DOHH2 (cell line): ENCODE data around the gene TMEM30A.

Experiments
- H3F3A ChIP-seq: fragments of 200-600 bp; sonication (generic), shearing (Covaris generic); 2 replicates; pipeline ENCODE4 v1.6.0; 2016; ENCODE audit warnings: antibody characterized with exemption, mild to moderate bottlenecking; ENCODE audit not compliant: control insufficient read depth, insufficient read depth
- H3K27ac ChIP-seq: fragments of 200-600 bp; sonication (generic); 2 replicates; pipeline ENCODE4 v1.5.1; 2014; ENCODE audit warnings: low read depth, mild to moderate bottlenecking, low read length, moderate library complexity
- H3K27me3 ChIP-seq: fragments of 200-600 bp; sonication (generic); 2 replicates; pipeline ENCODE4 v1.6.1; 2014; ENCODE audit warnings: mild to moderate bottlenecking, low read length, mixed read lengths; ENCODE audit not compliant: control insufficient read depth
- H3K36me3 ChIP-seq: fragments of 200-600 bp; sonication (generic); 2 replicates; pipeline ENCODE4 v1.6.1; 2014; ENCODE audit warnings: mild to moderate bottlenecking, low read length, moderate library complexity, mixed read lengths; ENCODE audit not compliant: control insufficient read depth
- H3K4me1 ChIP-seq: fragments of 200-600 bp; sonication (generic); 2 replicates; pipeline ENCODE4 v1.6.1; 2014; ENCODE audit warnings: mild to moderate bottlenecking, low read length, mixed read lengths; ENCODE audit not compliant: control insufficient read depth
- H3K4me2 ChIP-seq: fragments of 200-600 bp; sonication (generic); 2 replicates; pipeline ENCODE4 v1.6.0; 2014; ENCODE audit warnings: mild to moderate bottlenecking, low read length, moderate library complexity
- H3K4me3 ChIP-seq: fragments of 200-600 bp; sonication (generic); 2 replicates; pipeline ENCODE4 v1.5.1; 2014; ENCODE audit warnings: mild to moderate bottlenecking, low read length, mixed read lengths
- H3K79me2 ChIP-seq: fragments of 200-600 bp; sonication (generic); 2 replicates; pipeline ENCODE4 v1.6.1; 2014; ENCODE audit warnings: mild to moderate bottlenecking, low read length, mixed read lengths; ENCODE audit not compliant: control insufficient read depth
- H3K9me2 ChIP-seq: fragments of 200-600 bp; sonication (generic); replicated peaks from 2 replicates; pipeline ENCODE4 v1.6.1; 2014; ENCODE audit warnings: mild to moderate bottlenecking, low read length, mixed read lengths; ENCODE audit not compliant: control insufficient read depth
- H3K9me3 ChIP-seq: fragments of 200-600 bp; sonication (generic); 2 replicates; pipeline ENCODE4 v1.6.1; 2014; ENCODE audit warnings: antibody characterized with exemption, low read length, mixed read lengths; ENCODE audit not compliant: control insufficient read depth, insufficient read depth
- H4K20me1 ChIP-seq: fragments of 200-600 bp; sonication (generic); 2 replicates; pipeline ENCODE4 v1.6.0; 2014; ENCODE audit warnings: low read depth, mild to moderate bottlenecking, antibody characterized with exemption, low read length, moderate library complexity; ENCODE audit not compliant: control insufficient read depth, insufficient read depth
- CTCF ChIP-seq: fragments of 200-600 bp; sonication (generic); IDR thresholded peaks from one replicate; pipeline ENCODE4 v1.5.1; 2014; ENCODE audit warnings: antibody characterized with exemption, mild to moderate bottlenecking, low read depth, low read length; ENCODE audit not compliant: poor library complexity, severe bottlenecking
- EZH2phosphoT487 ChIP-seq: fragments of 200-600 bp; sonication (generic); IDR thresholded peaks from 2 replicates; pipeline ENCODE4 v1.6.1; 2017; ENCODE audit warnings: borderline replicate concordance, mild to moderate bottlenecking, antibody characterized with exemption, low read length, moderate library complexity, mixed read lengths

The TMEM30A gene

GRCh38 chr6:75205776-75206575 is 78.6 kb downstream of the TMEM30A start, which contains the start of gene COL12A1:
TSS of gene COL12A1 (minus strand) at chr6:75206053. CDS start at chr6:75202792, 3,261 bp downstream.
- Histone ChIP-seq H3K4me3 (no peak within 1 kb of the TSS), H3K9me3 (no peaks in the 10 kb centered on the region), H3K79me2 (no peaks in the 10 kb centered on the region), H3K4me2 (no peak within 1 kb of the TSS), H3K4me1 (no peaks in the 10 kb centered on the region; the same call in 1 of the 2 replicates), H3K27me3 (peaks cover 28% of the 10 kb centered on the region), H3K9me2 (no peaks in the 10 kb centered on the region), H3K27ac (no peak within 1 kb of the TSS), H3K36me3 (no peaks in the 10 kb centered on the region), H3F3A (no peaks in the 10 kb centered on the region), H4K20me1 (no peaks in the 10 kb centered on the region)
- no peak for TF ChIP-seq CTCF
- TF ChIP-seq EZH2phosphoT487, result no peak

GRCh38 chr6:75204959-75205775 is 79.4 kb downstream of the TMEM30A start:
- no peak overlapping the region for H3K4me3 ChIP-seq
- H3F3A ChIP-seq, result no peaks in the 10 kb centered on the region
- peaks cover 28% of the 10 kb centered on the region for H3K27me3 ChIP-seq

GRCh38 chr6:75204217-75204958 is 80.2 kb downstream of the TMEM30A start:
- H3K4me1 ChIP-seq, result no peaks in the 10 kb centered on the region; the same call in 1 of the 2 replicates
- no peak overlapping the region for H3K4me3 ChIP-seq
- no peaks in the 10 kb centered on the region for H3K9me2 ChIP-seq
- no peaks in the 10 kb centered on the region for H3K79me2 ChIP-seq
- no peaks in the 10 kb centered on the region for H3K9me3 ChIP-seq
- no peak overlapping the region for H3K4me2 ChIP-seq
- no peaks in the 10 kb centered on the region for H4K20me1 ChIP-seq
- peaks cover 28% of the 10 kb centered on the region for H3K27me3 ChIP-seq
- no peak overlapping the region for H3K27ac ChIP-seq
- H3F3A ChIP-seq, result no peaks in the 10 kb centered on the region
- no peaks in the 10 kb centered on the region for H3K36me3 ChIP-seq
- 0 out of 2 replicates have a peak, but pooled peaks have one; percentile 41 for TF ChIP-seq EZH2phosphoT487
- TF ChIP-seq CTCF, result peak; percentile 42

More at GRCh38 chr6:75204959-75205775, 79.4 kb downstream of the TMEM30A start:
- Histone ChIP-seq H3K79me2 (no peaks in the 10 kb centered on the region), H3K27ac (no peak overlapping the region), H3K4me2 (no peak overlapping the region), H3K4me1 (no peaks in the 10 kb centered on the region; the same call in 1 of the 2 replicates), H3K9me2 (no peaks in the 10 kb centered on the region), H3K36me3 (no peaks in the 10 kb centered on the region), H3K9me3 (no peaks in the 10 kb centered on the region), H4K20me1 (no peaks in the 10 kb centered on the region)
- TF ChIP-seq CTCF, result no peak
- TF ChIP-seq EZH2phosphoT487, result no peak
